Right lobe of liver (tissue), 4 donors: ENCODE data around the gene CYP46A1.

Experiments
- POLR2A ChIP-seq: fragments of 450-650 bp; IDR thresholded peaks from one replicate; pipeline ENCODE4 v1.6.1; 2017; ENCODE audit warnings: antibody characterized with exemption, mild to moderate bottlenecking
- TF ChIP-seq, protein P1 (sequence below), 4 donors: fragments of 200-600 bp in 3 of 4; fragments of 450-650 bp in 1 of 4; IDR thresholded peaks; one replicate each; pipeline versions ENCODE4 v1.5.1 to v1.8.0; 2016 to 2022; ENCODE audit warnings: antibody characterized with exemption in 4 of 4, mild to moderate bottlenecking in 2 of 4
- donor health status: DM: no; HTN: no; CAD: no.
- donor health status: DM: no; HTN: no; CAD: no.
- donor health status: DM: no; HTN: yes; CAD: no.

DNA sequence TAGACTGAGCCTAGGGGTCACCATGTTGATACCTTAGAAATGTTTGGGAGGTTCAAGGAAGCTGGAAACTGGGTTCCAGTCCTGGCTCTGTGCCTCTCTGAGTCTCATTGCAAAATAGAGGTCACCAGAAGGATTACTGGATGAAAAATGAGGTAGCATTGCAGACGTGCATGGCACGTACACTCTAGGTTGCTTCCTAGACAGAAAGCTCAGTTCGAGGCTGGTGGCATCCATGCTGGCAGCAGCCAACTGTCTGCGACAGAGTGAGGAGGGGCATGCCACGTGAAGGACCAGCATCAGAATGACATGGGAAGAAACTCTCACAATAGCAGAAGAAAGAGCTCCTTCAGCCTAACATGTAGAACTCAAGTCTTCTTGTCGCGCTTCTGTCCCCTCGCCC lies 4.6 kb upstream of the CYP46A1 start:
- TF ChIP-seq, protein P1, sequence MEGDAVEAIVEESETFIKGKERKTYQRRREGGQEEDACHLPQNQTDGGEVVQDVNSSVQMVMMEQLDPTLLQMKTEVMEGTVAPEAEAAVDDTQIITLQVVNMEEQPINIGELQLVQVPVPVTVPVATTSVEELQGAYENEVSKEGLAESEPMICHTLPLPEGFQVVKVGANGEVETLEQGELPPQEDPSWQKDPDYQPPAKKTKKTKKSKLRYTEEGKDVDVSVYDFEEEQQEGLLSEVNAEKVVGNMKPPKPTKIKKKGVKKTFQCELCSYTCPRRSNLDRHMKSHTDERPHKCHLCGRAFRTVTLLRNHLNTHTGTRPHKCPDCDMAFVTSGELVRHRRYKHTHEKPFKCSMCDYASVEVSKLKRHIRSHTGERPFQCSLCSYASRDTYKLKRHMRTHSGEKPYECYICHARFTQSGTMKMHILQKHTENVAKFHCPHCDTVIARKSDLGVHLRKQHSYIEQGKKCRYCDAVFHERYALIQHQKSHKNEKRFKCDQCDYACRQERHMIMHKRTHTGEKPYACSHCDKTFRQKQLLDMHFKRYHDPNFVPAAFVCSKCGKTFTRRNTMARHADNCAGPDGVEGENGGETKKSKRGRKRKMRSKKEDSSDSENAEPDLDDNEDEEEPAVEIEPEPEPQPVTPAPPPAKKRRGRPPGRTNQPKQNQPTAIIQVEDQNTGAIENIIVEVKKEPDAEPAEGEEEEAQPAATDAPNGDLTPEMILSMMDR (IDR thresholded peaks at IDR 0.05), result no peak
- TF ChIP-seq POLR2A, result no peak
